ENCODE data around the gene HINT2.

Gene HINT2

DNA sequence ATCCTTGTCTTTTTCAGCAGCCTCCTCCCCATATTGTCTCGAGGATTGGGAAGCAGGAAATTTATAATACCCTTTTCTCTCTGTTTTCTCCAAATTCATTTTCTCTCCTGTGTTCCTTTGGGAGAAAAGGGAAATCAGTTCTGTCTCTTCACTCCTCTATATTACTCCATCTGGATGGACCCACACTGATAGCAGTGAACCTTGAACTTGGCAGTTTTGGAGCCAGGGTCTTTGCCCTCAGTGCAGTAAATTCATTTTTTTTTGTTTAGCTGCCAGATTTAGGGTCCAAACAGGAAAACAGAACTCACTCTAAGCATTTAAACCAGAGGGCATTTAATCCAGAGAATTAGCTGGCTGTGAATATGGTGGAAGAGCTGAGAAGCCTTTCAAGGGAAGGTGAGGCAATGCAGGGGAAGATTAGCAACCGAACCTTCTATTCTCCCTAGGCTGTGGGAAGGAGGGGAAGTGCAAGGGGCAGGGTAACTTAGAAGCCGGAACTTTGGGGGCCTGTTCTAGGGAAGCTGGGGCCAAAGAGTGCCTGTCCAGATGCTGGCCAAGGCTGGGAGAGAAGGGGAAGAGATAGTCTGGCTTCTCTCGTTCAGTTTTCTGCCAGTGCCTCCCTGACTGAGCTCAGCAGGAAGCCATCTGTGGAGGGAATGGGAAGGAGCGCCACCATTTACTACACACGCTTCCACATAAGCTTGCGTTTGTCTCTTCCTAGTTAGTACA is 39.8 kb downstream of the HINT2 start:
- DNase-seq = no peak

DNA sequence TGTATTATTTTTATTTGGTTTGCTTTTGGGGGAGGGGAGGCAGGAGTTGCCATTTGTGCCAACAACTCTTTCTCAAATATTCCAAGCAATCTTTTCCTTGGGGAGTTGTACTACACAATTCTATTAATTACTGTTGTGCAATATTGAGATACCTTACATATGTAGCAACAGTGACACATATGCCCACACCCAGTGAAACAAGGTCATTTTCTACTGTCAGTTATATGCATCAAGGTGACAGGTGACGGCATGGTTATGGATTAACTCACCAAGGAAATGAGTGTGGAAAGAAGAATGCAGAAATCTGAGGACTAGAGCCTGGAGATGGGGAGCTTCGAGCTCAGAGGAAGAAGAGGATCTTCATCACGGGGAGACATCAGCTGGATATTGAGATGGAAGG is 42.9 kb downstream of the HINT2 start:
- no peak for DNase-seq

DNA sequence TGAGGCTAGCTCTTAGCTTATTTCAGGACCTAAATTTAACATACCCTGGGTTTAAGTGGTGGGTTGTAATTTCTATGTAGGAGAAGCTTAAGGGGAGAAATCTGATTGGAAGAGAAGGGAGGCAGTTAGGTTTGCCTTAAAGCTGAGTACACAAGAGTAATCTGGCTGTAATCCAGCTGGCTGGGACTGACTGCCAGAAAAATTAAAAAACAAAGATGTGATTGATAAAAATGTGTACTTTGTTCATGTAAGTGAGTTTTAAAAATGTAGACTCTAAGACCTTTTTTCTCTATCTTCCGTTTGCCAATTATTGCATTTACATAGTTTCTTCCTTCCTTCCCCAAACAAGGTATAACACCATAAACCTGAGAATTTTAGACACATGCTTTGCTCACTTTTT is 43.3 kb downstream of the HINT2 start:
- DNase-seq = no peak

DNA sequence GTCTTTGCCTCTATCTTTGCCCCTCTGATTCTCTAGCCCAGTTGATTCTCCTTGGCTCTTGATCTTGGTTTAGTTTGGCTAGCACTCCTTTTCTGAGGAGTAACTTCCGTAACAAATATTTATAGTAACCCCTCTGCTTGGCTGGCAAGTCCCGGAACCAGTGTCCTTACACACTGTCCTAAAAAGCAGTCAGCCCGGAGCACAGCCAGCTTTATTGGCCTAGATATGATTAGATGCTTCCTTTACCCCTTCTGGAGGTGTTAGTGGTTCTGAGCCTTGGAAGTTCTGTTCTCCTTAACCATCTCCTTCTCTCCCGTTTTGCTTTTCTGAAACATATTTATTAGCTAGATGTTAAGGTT is 43.8 kb downstream of the HINT2 start:
- DNase-seq = no peak

DNA sequence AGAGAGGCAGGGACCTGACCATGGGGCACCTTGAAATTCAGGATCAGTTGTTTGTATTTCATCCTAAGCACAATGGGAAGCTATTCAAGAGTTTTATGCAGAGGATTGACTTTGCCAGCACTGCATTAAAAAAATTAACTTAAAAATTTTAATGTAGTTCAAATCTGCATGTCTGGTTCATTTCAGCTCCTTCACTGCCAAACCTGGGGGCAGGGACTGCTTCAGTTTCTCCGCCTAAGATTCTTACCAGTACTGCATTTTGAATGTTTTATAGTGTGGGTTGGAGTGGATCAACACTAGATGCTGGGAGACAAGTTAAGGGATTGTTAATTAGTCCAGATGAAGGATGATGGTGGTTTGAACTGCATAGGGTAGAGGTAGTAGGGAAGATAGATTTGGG is 45.1 kb downstream of the HINT2 start:
- DNase-seq = no peak

DNA sequence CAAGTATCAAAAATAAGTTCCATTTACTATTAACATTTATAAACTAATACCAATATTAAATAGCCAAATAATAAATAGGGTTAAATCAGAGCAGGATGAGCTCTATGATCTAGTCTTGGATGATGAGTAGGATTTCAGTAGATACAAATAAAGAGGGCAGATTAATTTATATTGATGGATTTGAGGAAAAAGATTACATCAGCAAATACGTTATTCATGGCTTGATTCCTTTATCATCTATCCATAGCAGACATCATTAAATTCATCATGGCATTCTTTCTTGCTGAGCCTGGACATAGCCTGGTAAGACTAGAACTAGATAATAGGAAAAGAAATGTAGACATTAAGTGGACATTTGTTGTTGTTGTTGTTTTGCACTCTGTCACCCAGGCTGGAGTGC is 47.4 kb downstream of the HINT2 start:
- DNase-seq = no peak

DNA sequence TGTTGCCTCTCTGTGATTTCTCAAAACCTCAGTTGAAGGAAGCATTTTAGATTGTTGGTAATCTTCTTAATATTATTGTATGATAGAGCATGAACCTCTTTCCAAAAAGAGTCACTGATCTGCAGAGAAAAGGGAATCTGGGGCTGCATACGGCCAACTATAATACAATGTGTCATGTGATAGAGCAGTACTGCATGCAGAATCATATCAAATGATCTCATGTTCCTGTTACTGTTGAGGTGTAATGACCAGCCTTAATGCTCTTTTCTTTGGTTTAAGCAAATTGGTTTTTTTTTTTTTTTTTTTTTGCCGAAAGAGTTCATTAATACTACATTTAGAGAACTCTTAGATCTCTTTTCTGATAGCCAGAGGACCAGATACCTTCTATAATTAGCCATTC is 47.8 kb downstream of the HINT2 start:
- DNase-seq = no peak

DNA sequence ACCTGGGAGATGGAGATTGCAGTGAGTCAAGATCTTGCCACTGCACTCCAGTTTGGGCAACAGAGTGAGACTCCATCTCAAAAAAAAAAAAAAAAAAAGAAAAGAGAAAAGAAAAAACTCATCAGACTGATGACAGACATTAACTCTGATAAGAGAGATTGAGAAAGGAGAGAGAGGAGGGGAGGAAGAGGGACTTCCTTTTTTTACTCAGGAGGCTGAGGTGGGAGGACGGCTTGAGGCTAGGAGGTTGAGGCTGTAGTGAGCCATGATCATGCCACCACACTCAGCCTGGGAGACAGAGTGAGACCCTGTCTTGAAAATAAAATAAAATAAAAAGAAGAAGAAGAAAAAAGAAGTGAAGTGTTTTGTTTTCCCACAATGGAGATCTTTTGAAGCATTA is 51.0 kb downstream of the HINT2 start:
- DNase-seq = no peak

DNA sequence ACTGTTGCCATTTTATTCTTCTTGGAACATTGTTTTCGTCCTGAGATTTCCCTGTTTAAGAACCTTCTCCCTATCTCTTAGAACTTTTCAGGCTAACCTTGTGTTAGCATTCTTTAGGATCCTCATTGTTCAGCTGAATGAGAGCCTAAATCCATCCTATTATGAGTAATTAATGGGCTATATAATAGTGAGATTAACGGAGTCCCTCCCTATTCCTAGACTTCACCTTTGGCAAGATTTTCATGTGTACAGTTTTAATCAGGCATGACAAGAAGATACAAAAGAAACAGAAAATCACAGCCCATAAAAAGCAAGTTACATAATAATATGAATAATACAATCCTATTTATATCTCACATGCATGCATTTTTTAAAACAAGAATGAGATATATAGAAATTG is 51.7 kb downstream of the HINT2 start:
- DNase-seq = no peak
